IMR-90 (cell line): ENCODE data around the gene ST3GAL3. TPM values are rescaled to one million over a fixed set of nuclear protein-coding genes. Genes with fewer than 3 reads are reported as not detected.

ENCODE experiments used
- ATAC-seq: fragments of 200-7000 bp; cut with Tn5 transposase; 2 replicates; pipeline ENCODE4 v1.9.1; 2020; ENCODE audit warnings: low read depth, mild to moderate bottlenecking, moderate library complexity
- BruUV-seq: library from RNA; stranded (reverse); fragments of 400-500 nt; replicated peaks from 2 replicates; lab custom pipeline; 2021; lab: Mats Ljungman, UMichigan
- CTCF ChIA-PET: fragments of 300-600 bp; formaldehyde crosslinking; extraction: SDS; loops from one replicate; lab custom pipeline; 2021; ENCODE audit warnings: antibody characterized with exemption; lab: Yijun Ruan, JAX
- POLR2A ChIA-PET: fragments of 300-600 bp; sonication (Branson Sonifier 250); formaldehyde crosslinking; loops from one replicate; lab custom pipeline; 2022; ENCODE audit warnings: antibody characterized with exemption; ENCODE audit not compliant: unreplicated experiment; lab: Charles Lee
- DNase-seq: peaks from one replicate; pipeline ENCODE4 v3.0.0; 2013
- H2AFZ ChIP-seq: replicated peaks from 2 replicates; pipeline ENCODE3; 2013; ENCODE audit warnings: low read length, mild to moderate bottlenecking; ENCODE audit not compliant: poor library complexity
- H2AK5ac ChIP-seq: 2 replicates; pipeline ENCODE4 v1.6.1; 2013; ENCODE audit warnings: low read depth, low read length, inconsistent platforms
- H2AK9ac ChIP-seq: replicated peaks from 2 replicates; pipeline ENCODE3; 2013; ENCODE audit warnings: mild to moderate bottlenecking, low read depth, low read length, moderate library complexity; ENCODE audit not compliant: poor library complexity
- H2BK120ac ChIP-seq: 2 replicates; pipeline ENCODE4 v1.6.1; 2013; ENCODE audit warnings: low read depth, low read length, inconsistent platforms
- H2BK15ac ChIP-seq: 3 replicates; pipeline ENCODE4 v1.6.1; 2013; ENCODE audit warnings: low read depth, low read length, inconsistent platforms
- H2BK20ac ChIP-seq: 2 replicates; pipeline ENCODE4 v1.6.1; 2013; ENCODE audit warnings: low read depth, mild to moderate bottlenecking, inconsistent platforms, low read length, moderate library complexity
- H2BK5ac ChIP-seq: 2 replicates; pipeline ENCODE4 v1.6.1; 2013; ENCODE audit warnings: mild to moderate bottlenecking, low read depth, low read length, inconsistent platforms; ENCODE audit not compliant: poor library complexity, severe bottlenecking
- H3K14ac ChIP-seq: replicated peaks from 2 replicates; pipeline ENCODE4 v1.6.1; 2013; ENCODE audit warnings: low read depth, low read length, inconsistent platforms
- H3K18ac ChIP-seq: 2 replicates; pipeline ENCODE4 v1.6.1; 2013; ENCODE audit warnings: low read depth, low read length, control low read depth
- H3K23ac ChIP-seq: 2 replicates; pipeline ENCODE4 v1.6.1; 2013; ENCODE audit warnings: low read depth, low read length, inconsistent platforms
- H3K27ac ChIP-seq: 2 replicates; pipeline ENCODE4 v1.5.1; 2013; ENCODE audit warnings: mild to moderate bottlenecking, control low read depth, low read length; ENCODE audit not compliant: insufficient read depth
- H3K27me3 ChIP-seq: 2 replicates; pipeline ENCODE4 v1.6.1; 2013; ENCODE audit warnings: low read length; ENCODE audit not compliant: control insufficient read depth, insufficient read depth
- H3K36me3 ChIP-seq: 2 replicates; pipeline ENCODE4 v1.6.1; 2013; ENCODE audit warnings: low read length, mixed read lengths; ENCODE audit not compliant: control insufficient read depth, insufficient read depth
- H3K4ac ChIP-seq: 2 replicates; pipeline ENCODE4 v1.6.1; 2013; ENCODE audit warnings: low read depth, low read length, inconsistent platforms
- H3K4me1 ChIP-seq: 2 replicates; pipeline ENCODE4 v1.6.1; 2013; ENCODE audit warnings: low read length, mixed read lengths; ENCODE audit not compliant: control insufficient read depth, insufficient read depth
- H3K4me2 ChIP-seq: 2 replicates; pipeline ENCODE4 v1.6.1; 2013; ENCODE audit warnings: low read depth, mild to moderate bottlenecking, control low read depth, low read length, moderate library complexity
- H3K4me3 ChIP-seq: 2 replicates; pipeline ENCODE4 v1.5.1; 2013; ENCODE audit warnings: low read depth, mild to moderate bottlenecking, control low read depth, low read length, moderate library complexity; ENCODE audit not compliant: insufficient read depth
- H3K56ac ChIP-seq: 2 replicates; pipeline ENCODE4 v1.6.1; 2013; ENCODE audit warnings: low read length, inconsistent platforms; ENCODE audit not compliant: insufficient read depth; ENCODE audit errors: extremely low read depth
- H3K79me1 ChIP-seq, 2 experiments: 2 replicates each; pipeline ENCODE4 v1.6.1; 2013; ENCODE audit warnings: low read length in 2 of 2, inconsistent platforms in 1 of 2, low read depth in 1 of 2
- H3K9ac ChIP-seq: 2 replicates; pipeline ENCODE4 v1.6.1; 2013; ENCODE audit warnings: low read depth, low read length, control low read depth
- H3K9me1 ChIP-seq: 2 replicates; pipeline ENCODE4 v1.6.1; 2013; ENCODE audit warnings: low read length, inconsistent platforms; ENCODE audit not compliant: insufficient read depth
- H3K9me3 ChIP-seq: 2 replicates; pipeline ENCODE4 v1.6.1; 2013; ENCODE audit warnings: low read length; ENCODE audit not compliant: control insufficient read depth, insufficient read depth
- H4K20me1 ChIP-seq: 2 replicates; pipeline ENCODE4 v1.6.1; 2013; ENCODE audit warnings: low read length, inconsistent platforms; ENCODE audit not compliant: insufficient read depth
- H4K5ac ChIP-seq: 2 replicates; pipeline ENCODE4 v1.6.1; 2013; ENCODE audit warnings: mild to moderate bottlenecking, low read depth, low read length, control low read depth
- H4K8ac ChIP-seq, 2 experiments: 2 replicates each; pipeline ENCODE4 v1.6.1; 2013; ENCODE audit warnings: low read depth in 2 of 2, low read length in 2 of 2, control low read depth in 1 of 2, inconsistent platforms in 1 of 2
- H4K91ac ChIP-seq: 2 replicates; pipeline ENCODE4 v1.6.1; 2013; ENCODE audit warnings: low read depth, low read length, inconsistent platforms; ENCODE audit not compliant: insufficient read depth
- CHD1 ChIP-seq: IDR thresholded peaks from 2 replicates; pipeline ENCODE4 v1.6.1; 2012; ENCODE audit warnings: low read depth, low read length, improper control_type of control experiment
- CTCF ChIP-seq: conservative IDR thresholded peaks from 2 replicates; pipeline ENCODE4 v1.5.1; 2012; ENCODE audit warnings: mild to moderate bottlenecking, low read depth, low read length, improper control_type of control experiment
- NFE2L2 ChIP-seq: fragments of 150-350 bp; IDR thresholded peaks from 2 replicates; pipeline ENCODE4 v1.6.1; 2016; ENCODE audit warnings: low read depth, mild to moderate bottlenecking, low read length
- POLR2A ChIP-seq: IDR thresholded peaks from 2 replicates; pipeline ENCODE4 v1.6.1; 2012; ENCODE audit warnings: mild to moderate bottlenecking, low read depth, low read length
- RAD21 ChIP-seq: IDR thresholded peaks from 2 replicates; pipeline ENCODE4 v1.6.1; 2012; ENCODE audit warnings: low read length, improper control_type of control experiment
- RCOR1 ChIP-seq: IDR thresholded peaks from 2 replicates; pipeline ENCODE4 v1.6.1; 2012; ENCODE audit warnings: mild to moderate bottlenecking, low read length, improper control_type of control experiment; ENCODE audit not compliant: insufficient replicate concordance
- RFX5 ChIP-seq: IDR thresholded peaks from 2 replicates; pipeline ENCODE4 v1.8.0; 2012; ENCODE audit warnings: low read depth, mild to moderate bottlenecking, low read length, moderate library complexity
- USF2 ChIP-seq: fragments of 150-350 bp; IDR thresholded peaks from 2 replicates; pipeline ENCODE4 v1.6.1; 2017; ENCODE audit warnings: mild to moderate bottlenecking, antibody characterized with exemption, low read length, low read depth
- WGBS, 2 experiments: methylation state at CpG; one replicate each; pipeline versions ENCODE4 v1.1.5 to v1.1.7; 2013; ENCODE audit warnings: missing lambda C conversion rate in 2 of 2; ENCODE audit not compliant: insufficient read length in 1 of 2; ENCODE audit errors: extremely low coverage in 2 of 2; 5-methylcytosine and 5-hydroxymethylcytosine counted together
- dilution Hi-C: fragments of 300-500 bp; cut with HindIII; formaldehyde crosslinking; loops from one replicate; pipeline ENCODE4 v1.14.3; 2018; ENCODE audit warnings: low sequenced_read_pairs; ENCODE audit not compliant: unreplicated experiment
- in situ Hi-C: fragments of 300-500 bp; cut with MboI; formaldehyde crosslinking; loops from 3 replicates; pipeline ENCODE4 v1.14.3; 2019; ENCODE audit warnings: low sequenced_read_pairs, inconsistent platforms, mixed read lengths
- intact Hi-C: fragments of 100-400 bp; cut with micrococcal nuclease; formaldehyde crosslinking; loops from 2 replicates; pipeline ENCODE4 v1.10.0; 2022
- polyA plus RNA-seq, 3 experiments: library from polyadenylated mRNA; depleted of rRNA; stranded (reverse); fragments of >200 nt; gene quantifications; 2 replicates each; pipeline ENCODE4 v1.2.3, GENCODE V29; 2012; ENCODE audit warnings: low replicate concordance in 1 of 3
- total RNA-seq: library from RNA; depleted of rRNA; stranded (reverse); fragments of >200 nt; gene quantifications from 2 replicates; pipeline ENCODE4 v1.2.3, GENCODE V29; 2012
- TF ChIP-seq, protein P1 (sequence below): fragments of 150-350 bp; IDR thresholded peaks from 2 replicates; pipeline ENCODE4 v1.6.1; 2016; ENCODE audit warnings: low read depth, mild to moderate bottlenecking, low read length, moderate library complexity, borderline replicate concordance

ST3GAL3 gene
- total and polyA plus RNA-seq, 2 of the 4 experiments (the other 2 are of a cell fraction) = 12.0 to 14.8 TPM

DNA sequence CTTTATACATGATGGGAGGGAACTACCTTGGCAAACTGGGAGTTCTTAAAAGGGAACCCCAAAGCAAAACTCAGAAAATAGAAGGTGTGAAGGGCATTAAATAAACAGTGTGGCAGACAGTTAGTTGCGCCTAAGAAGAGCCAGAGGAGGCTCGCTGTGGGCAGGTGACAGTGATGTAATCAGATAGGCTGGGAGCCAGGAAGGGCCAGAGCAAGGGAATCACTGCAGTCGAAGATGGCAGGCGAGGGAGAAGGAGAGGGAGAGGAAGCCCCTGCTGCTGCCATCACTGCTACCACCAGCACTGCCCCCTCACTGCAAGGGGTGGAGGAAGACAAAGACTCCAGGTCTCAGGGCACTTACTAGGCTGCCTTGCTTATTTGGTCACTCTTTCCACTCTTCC, 97.2 kb downstream of the ST3GAL3 start:
- no peak overlapping the region for H3K56ac ChIP-seq
- H3K4ac ChIP-seq = no peak overlapping the region
- CTCF ChIA-PET = no interaction called here
- dilution Hi-C loops (no loop called here), intact Hi-C loops (no loop called here), in situ Hi-C loops (no loop called here)
- H3K27me3 ChIP-seq = no peaks in the 10 kb centered on the region
- no peak overlapping the region for H2BK15ac ChIP-seq
- no peak for DNase-seq
- no peak overlapping the region for H2BK20ac ChIP-seq
- H2AFZ ChIP-seq = no peak overlapping the region
- H2BK120ac ChIP-seq = no peak overlapping the region
- no peak overlapping the region for H4K8ac ChIP-seq
- H4K91ac ChIP-seq = no peak overlapping the region
- no peak overlapping the region for H2AK9ac ChIP-seq
- H2BK5ac ChIP-seq = no peak overlapping the region
- peaks cover 9% of the 10 kb centered on the region for H3K9me1 ChIP-seq
- TF ChIP-seq NFE2L2 (no peak), RCOR1 (no peak), RAD21 (no peak), CTCF (no peak), POLR2A (no peak), USF2 (no peak), RFX5 (no peak), CHD1 (no peak)
- TF ChIP-seq, protein P1, sequence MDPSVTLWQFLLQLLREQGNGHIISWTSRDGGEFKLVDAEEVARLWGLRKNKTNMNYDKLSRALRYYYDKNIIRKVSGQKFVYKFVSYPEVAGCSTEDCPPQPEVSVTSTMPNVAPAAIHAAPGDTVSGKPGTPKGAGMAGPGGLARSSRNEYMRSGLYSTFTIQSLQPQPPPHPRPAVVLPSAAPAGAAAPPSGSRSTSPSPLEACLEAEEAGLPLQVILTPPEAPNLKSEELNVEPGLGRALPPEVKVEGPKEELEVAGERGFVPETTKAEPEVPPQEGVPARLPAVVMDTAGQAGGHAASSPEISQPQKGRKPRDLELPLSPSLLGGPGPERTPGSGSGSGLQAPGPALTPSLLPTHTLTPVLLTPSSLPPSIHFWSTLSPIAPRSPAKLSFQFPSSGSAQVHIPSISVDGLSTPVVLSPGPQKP = no peak
- H3K4me2 ChIP-seq = no peak overlapping the region
- H3K79me1 ChIP-seq = peaks cover 7 to 36% of the 10 kb centered on the region in 2 experiments
- 83% methylated on average over 2 of the region's 4 CpGs; no CpG with 5 or more reads in 1 of the 2 experiments for WGBS, 2 experiments
- POLR2A ChIA-PET = no interaction called here
- H3K18ac ChIP-seq = no peak overlapping the region
- H3K36me3 ChIP-seq = no peaks in the 10 kb centered on the region; the same call in 1 of the 2 replicates
- H3K9ac ChIP-seq = no peak overlapping the region
- H4K5ac ChIP-seq = no peak overlapping the region
- no peak overlapping the region; the same call in 1 of the 2 replicates for H2AK5ac ChIP-seq
- ATAC-seq = no peak
- peaks cover 7% of the 10 kb centered on the region; the same call in 1 of the 2 replicates for H3K9me3 ChIP-seq
- no peak overlapping the region for H3K27ac ChIP-seq
- H3K23ac ChIP-seq = no peak overlapping the region
- no TSS peak for BruUV-seq
- H4K20me1 ChIP-seq = peaks cover 6% of the 10 kb centered on the region; the same call in 1 of the 2 replicates
- H3K4me1 ChIP-seq = peaks cover 7% of the 10 kb centered on the region
- H3K4me3 ChIP-seq = no peak overlapping the region
- H3K14ac ChIP-seq = no peak overlapping the region
